Measurements from ENCODE around the gene TGM5.

DNA sequence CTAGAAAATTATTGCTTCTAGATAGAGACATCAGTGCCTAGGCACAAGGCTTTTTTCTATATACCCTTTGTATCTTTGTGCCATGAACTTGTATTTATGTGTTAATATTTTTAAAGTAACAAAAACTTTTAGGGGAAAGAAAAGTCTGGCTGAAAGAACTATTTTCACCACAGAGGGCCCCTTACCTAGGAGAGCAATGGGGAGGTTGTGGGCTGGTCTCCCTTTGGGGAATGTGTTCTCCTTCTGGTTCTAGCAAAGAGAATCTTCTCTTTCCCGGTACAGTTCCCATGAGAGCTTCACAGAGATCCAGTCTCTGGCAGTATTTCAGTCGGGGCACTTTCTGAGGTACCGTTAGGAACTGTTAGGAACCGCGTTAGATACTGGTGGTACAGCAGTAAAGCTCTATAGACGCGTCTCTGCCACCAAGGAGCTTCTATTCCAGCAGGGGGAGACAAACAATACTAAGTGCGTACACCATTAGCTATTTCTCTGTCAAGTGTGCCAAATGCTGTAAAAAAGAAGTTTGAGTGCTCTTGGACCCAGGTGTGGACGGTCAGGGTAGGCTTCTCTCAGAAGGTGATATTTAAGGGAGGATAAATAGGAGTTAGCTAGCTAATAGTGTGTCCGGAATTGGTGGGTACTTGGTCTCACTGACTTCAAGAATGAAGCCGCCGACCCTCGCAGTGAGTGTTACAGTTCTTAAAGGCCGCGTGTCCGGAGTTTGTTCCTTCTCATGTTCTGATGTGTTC lies 41.4 kb downstream of the TGM5 start:
- TF ChIP-seq, protein P1, sequence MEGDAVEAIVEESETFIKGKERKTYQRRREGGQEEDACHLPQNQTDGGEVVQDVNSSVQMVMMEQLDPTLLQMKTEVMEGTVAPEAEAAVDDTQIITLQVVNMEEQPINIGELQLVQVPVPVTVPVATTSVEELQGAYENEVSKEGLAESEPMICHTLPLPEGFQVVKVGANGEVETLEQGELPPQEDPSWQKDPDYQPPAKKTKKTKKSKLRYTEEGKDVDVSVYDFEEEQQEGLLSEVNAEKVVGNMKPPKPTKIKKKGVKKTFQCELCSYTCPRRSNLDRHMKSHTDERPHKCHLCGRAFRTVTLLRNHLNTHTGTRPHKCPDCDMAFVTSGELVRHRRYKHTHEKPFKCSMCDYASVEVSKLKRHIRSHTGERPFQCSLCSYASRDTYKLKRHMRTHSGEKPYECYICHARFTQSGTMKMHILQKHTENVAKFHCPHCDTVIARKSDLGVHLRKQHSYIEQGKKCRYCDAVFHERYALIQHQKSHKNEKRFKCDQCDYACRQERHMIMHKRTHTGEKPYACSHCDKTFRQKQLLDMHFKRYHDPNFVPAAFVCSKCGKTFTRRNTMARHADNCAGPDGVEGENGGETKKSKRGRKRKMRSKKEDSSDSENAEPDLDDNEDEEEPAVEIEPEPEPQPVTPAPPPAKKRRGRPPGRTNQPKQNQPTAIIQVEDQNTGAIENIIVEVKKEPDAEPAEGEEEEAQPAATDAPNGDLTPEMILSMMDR (IDR thresholded peaks at IDR 0.05; ENCODE audit: insufficient read depth, low read length, poor library complexity, severe bottlenecking) = peak; percentile 65
- no peak for TF ChIP-seq EZH2phosphoT487 (conservative IDR thresholded peaks at IDR 0.05; ENCODE audit: low read length)

All from SU-DHL-6 (cell line).